GM21367 (cell line): ENCODE results near the gene ZNF274.
A peak's percentile ranks its signal among the peaks of the same experiment; 100 is the strongest.
"Not testable (repeated sequence)": the region's sequence is repeated elsewhere in the genome, so short reads cannot be mapped to it uniquely, and the experiment has no call there.

Experiments
- ATAC-seq: cut with Tn5 transposase; IDR thresholded peaks from one replicate; pipeline ENCODE4 v1.9.1; 2021; ENCODE audit not compliant: unreplicated experiment

The ZNF274 gene

GRCh38 chr19:58182989-58183816, at the start of gene ZNF274:
Gene ZNF274, plus strand, starts transcription at chr19:58183061. Its CDS starts 905 bp downstream, at chr19:58183966.
- ATAC-seq = peak; percentile 82

GRCh38 chr19:58134244-58134643, 48.6 kb upstream of the ZNF274 start:
- ATAC-seq = no peak

GRCh38 chr19:58145849-58146248, 37.0 kb upstream of the ZNF274 start:
- no peak for ATAC-seq

- ATAC-seq = not testable (repeated sequence)
Measured at GRCh38 chr19:58147475-58147874, 35.4 kb upstream of the ZNF274 start.

- peak; percentile 54 for ATAC-seq
Measured at GRCh38 chr19:58150328-58150921, 32.4 kb upstream of the ZNF274 start, which contains the start of gene ZNF329. Gene ZNF329, minus strand, starts transcription at chr19:58150789. Its CDS starts 21,286 bp downstream, at chr19:58129503.

GRCh38 chr19:58153386-58153785, 29.5 kb upstream of the ZNF274 start:
- ATAC-seq = no peak

GRCh38 chr19:58154287-58154678, 28.6 kb upstream of the ZNF274 start:
- ATAC-seq = no peak

GRCh38 chr19:58154679-58155648, 27.9 kb upstream of the ZNF274 start:
- ATAC-seq = peak; percentile 66

- no peak for ATAC-seq
Measured at GRCh38 chr19:58157045-58157728, 25.7 kb upstream of the ZNF274 start.

GRCh38 chr19:58166268-58166667, 16.6 kb upstream of the ZNF274 start:
- no peak for ATAC-seq

GRCh38 chr19:58166708-58167280, 16.1 kb upstream of the ZNF274 start:
- ATAC-seq = no peak

- ATAC-seq = no peak
Measured at GRCh38 chr19:58170860-58171259, 12.0 kb upstream of the ZNF274 start.

GRCh38 chr19:58181902-58182576, 822 bp upstream of the ZNF274 start:
- ATAC-seq = no peak

GRCh38 chr19:58182577-58182988, 278 bp upstream of the ZNF274 start:
- no peak for ATAC-seq

GRCh38 chr19:58183817-58184215, 955 bp downstream of the ZNF274 start:
- no peak for ATAC-seq

GRCh38 chr19:58196901-58197616, 14.2 kb downstream of the ZNF274 start:
- ATAC-seq = no peak

- ATAC-seq = no peak
Measured at GRCh38 chr19:58203814-58204475, 21.1 kb downstream of the ZNF274 start.

- ATAC-seq = no peak
Measured at GRCh38 chr19:58204566-58204965, 21.7 kb downstream of the ZNF274 start.
